SH-SY5Y (cell line): ENCODE measurements around the gene ALDH1B1.

Source experiments
- GATA2 ChIP-seq: IDR thresholded peaks from 2 replicates; pipeline ENCODE4 v1.6.1; 2011; ENCODE audit warnings: mild to moderate bottlenecking, low read depth, low read length
- GATA3 ChIP-seq: IDR thresholded peaks from 2 replicates; pipeline ENCODE4 v1.6.1; 2011; ENCODE audit warnings: low read depth, mild to moderate bottlenecking, low read length, moderate library complexity

- no peak for TF ChIP-seq GATA2
- TF ChIP-seq GATA3: no peak
Observed at GRCh38 chr9:38447703-38448102, 55.2 kb downstream of the ALDH1B1 start.
